ENCODE measurements around the gene ZIC5.

ZIC5 gene

DNA sequence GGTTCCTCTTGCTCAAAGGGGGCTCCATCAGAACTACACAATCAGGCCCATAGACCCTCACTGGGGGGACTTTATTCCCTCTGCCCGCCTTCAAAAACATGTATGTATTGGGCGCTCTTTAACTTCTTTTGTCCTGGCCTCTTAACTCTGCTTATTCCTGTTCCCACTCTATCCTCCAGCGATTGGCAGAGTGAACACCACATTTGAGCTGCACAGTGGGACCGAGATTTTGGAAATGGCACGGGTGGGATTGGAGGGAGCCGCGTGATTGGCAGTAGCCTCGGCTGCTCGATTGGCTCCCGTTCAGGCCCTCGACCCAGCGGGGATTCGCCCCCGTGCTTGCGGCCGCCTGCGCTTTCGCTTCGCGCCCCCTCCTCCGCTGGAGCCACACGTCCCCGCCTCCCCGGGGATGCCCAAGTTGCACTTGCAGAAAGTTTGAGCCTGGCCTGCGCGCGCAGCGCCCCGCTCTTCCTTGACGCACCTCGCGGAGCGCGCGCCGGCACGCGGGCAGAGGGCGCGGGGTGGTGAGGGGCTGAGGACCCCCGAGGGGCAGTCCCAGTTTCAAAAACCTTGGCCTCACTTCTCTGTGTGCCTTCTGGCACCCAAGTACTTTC is at the start of gene ZIC5:
ZIC5 (minus strand) TSS at position 192 of the 614 bp plus-strand sequence; CDS start at position 28, 164 bp downstream.
- DNase-seq, result no peak

DNA sequence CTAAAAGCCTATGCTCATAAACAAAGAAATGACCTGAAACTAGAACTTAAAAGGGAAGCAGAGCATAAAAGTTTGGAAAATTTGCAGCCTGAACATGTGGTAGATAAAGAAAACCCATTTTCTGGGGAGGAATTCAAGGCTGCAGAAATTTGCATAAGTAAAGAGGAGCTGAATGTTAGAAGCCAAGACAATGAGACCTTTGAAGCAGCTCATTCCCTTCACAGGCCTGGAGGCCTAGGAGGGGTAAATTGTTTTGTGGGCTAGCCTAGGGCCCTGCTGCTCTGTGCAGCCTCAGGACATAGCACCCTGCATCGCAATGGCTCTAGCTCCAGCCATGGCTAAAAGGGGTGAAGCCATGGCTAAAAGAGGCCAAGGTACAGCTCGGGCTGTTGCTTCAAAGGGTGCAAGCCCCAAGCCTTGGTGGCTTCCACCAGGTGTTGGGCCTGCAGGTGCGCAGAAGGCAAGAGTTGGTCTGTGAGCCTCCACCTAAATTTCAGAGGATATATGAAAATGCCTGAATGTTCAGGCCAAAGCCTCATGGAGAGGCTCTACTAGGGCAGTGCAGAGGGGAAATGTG is 48.3 kb upstream of the ZIC5 start:
- no peak for DNase-seq

DNA sequence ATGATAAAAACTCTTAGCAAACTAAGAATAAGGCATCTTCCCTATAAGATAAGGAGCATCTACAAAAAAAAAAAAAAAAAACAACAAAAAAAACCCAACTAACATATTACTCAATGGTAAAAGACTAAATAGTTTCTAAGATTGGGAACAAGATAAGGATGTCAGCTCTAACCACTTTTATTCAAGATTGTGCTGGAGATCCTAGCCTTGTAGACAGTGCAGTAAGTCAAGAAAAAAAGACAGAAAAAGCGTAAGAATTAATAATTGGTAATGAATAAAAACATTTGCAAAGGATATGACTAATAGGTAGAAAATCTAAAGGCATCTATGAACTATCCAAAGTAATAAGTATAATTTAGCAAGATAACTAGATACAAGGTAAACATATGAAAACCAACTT is 43.1 kb upstream of the ZIC5 start:
- DNase-seq, result no peak

DNA sequence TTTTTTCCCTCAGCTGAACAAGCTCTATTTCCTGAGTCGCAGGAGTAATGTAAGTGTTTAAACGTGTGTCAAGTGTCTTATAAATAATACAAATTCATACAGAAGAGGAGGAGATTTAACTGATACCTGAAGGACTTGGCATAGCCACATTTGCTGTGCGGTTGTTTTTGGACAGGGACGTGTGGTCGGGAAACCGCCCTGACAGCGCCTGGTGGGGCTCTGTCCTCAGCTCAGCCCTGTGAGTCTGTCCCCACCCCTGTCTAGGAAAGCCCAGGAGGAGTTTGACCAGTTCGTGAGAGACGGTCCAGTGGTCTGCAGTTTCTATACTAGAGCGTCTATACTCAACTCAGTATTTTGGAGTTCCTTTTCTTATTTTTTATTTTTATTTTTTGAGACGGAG is 26.7 kb upstream of the ZIC5 start:
- DNase-seq, result no peak

DNA sequence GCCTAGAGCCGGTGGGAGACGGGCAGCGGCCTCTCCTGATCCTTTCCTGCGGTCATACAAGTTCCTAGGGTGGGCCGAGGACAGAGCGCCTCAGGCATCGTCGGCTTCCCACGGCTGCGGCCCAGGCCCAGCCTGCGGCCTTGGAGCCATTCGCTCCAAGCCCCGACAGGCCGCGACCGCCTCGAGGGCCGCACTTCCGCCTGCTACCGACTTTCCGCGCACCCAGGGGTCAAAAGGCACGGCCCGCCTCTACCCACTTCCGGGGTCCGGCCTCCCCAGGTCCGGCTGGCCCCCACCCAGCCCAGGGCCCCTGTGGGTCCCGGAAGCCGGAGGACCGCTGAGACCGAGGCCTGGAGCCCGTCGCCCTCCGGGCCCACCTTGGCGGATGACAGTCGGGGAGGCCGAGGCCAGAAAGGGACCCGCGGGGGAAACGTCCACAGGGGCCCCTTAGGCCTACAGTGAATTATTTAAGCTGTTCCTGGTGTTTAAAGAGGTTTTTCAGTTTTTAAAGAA is 26.2 kb upstream of the ZIC5 start:
- no peak for DNase-seq

DNA sequence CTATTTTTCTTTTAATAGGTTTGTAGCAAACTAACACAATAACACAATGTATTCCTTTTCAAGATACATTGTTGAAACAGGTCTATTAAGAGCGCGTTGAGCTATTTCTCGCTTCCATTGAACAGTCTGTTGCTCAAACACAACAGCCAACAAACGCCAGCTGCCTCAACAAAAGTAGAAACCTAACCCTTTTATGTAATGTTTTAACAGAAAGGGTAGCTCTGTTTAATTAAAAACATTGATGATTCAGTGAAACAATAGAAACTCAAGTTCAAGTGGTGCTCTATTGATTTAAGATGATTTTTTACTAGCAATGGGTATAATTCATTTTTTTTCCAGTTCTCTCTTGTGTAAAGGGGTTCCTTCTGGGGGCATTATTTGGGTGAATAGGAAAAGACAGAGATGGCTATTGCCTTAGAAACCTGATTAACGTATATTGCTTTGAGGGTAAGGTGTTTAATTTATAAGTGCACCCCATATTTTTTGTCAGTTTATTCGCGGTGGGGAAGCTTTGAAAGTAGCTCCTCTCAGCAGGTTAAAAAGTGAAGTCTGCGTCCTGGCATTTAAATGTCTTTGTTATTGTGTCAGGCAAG is 24.9 kb upstream of the ZIC5 start:
- DNase-seq, result no peak

DNA sequence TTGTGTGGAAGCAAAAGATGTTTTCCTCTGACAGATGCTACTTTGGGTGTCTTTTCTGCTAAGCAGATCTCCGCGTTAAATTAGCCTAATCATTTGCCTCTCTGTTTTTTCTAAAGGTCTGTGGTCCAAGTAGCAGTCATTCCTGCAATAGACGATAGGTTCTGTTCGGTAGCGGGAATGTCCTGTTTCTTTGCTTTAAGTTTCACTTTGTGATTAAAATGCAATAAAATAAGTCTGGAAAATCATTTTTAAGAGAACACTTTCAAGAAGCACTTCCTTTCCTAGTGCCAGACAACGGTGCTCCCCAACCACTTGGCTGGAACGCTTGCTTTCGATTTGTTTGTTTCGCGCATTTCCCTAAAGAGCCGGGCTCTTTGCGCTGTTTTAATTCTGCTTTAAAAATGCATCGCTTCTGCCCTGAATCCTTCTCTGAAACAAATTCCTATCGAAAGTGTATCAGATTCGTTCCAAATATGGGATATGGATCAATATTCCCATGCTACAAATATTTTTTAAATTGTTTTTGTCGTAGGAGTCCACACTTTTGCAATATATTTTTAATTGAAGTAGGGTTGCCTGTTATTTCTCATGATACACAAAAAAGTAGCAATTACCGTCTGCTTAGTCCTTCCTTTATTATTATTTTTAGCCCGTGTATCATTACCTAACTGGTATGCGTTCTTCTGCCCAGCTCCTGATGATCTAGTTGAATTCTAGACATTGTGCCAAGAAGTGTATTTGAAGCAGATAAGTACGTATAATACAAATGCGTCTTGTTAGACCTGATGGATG is 24.2 kb upstream of the ZIC5 start:
- DNase-seq, result no peak

DNA sequence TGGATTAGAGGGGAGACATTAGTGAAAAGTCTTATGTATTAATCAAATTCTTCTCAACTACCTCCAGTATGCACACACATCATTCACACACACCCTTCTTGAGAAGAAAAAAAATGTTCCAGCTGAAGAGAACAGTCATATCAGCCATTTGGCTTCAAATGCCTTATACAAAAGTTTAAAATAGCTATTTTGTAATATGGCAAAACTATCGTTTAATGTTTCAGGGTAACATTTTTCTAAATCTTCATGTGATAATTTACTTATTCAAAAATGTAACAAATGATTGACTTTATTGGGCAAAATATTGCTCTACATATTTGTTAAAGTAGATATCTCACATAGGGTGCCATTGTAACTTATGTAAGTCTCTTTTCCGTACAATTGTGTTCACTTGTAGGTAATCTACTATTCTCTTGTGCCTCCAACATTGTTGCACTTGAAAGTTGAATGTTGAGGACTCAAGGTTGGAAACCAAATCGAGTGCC is 23.6 kb upstream of the ZIC5 start:
- DNase-seq, result no peak

DNA sequence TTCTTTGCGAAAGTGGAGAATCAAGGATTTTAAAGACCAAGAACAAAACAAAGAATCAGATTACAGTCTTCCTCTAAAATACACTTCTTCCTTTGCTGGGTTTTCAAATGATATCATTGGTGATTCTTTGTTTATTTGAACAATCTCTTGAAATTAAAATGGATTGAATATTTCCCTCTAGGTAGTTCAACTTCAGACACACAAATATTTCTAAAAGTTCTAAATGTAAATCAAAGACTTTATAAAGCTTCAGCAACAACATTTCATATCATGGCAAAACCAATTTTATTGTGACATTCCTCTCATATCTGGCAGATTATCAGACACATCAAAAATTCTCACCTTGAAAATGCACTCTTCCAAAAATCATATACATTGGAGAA is 23.1 kb upstream of the ZIC5 start:
- DNase-seq, result no peak

DNA sequence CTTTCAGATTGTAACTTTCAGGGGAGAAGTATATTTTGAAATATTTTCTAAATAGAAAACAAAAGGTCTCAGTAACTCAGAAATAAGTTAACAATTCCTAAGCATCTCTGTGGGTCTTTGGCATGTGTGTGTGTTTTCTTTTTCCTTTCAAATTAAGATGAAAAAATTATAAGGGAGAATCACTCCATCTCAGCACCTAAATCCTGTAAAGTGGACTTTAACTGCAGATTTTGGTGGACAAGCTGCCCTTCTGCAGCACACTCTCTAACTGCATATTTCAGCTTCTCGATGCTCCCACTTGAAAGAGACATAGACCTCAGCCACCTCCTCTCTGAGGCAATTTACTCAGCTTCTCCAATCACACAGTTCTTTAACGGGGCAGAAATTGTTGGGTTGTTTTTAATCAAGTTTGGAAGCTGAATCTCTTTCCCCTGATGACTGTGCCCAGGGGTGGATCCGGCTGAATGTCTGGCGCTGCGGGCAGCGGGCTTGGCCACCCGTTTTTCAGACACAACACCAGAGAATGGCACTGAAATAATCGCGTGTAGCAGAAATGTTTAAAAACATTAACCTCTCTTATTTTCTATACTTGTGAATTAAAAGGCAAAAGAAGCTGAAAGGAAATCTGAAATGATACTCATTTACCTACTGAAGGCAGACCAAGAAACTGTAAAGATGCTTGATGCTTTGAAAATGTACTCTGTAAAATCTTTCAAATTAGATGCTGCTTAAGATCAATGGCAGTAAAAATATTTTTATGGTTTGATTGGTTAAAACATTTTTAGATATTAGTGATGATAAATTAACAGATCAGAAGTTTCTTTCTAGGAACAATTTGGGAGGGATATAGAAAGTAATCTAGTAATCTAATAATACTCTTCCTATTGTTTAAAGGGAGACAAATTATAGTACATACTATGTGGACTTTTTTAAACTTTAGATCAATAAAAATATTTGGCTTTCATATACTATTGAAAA is 22.4 kb upstream of the ZIC5 start:
- DNase-seq, result no peak

DNA sequence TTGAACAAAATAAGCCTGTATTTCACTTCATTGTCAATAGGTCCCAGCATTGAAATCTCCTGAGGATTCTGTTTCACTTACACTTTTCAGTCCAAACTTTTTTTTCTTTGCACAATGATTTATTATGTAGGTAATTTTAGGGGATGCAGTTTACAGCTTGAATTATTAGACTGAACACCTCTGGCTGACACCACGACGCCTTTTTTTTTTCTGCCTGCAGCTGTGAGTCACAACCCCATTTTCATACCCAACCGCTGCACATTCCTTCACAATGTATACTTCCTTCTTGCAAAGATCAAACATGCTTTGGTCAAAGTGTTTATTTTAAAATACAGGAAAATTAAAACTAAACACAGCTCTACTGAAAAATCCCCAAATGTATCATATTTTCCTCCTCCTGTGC is 21.4 kb upstream of the ZIC5 start:
- DNase-seq, result no peak

DNA sequence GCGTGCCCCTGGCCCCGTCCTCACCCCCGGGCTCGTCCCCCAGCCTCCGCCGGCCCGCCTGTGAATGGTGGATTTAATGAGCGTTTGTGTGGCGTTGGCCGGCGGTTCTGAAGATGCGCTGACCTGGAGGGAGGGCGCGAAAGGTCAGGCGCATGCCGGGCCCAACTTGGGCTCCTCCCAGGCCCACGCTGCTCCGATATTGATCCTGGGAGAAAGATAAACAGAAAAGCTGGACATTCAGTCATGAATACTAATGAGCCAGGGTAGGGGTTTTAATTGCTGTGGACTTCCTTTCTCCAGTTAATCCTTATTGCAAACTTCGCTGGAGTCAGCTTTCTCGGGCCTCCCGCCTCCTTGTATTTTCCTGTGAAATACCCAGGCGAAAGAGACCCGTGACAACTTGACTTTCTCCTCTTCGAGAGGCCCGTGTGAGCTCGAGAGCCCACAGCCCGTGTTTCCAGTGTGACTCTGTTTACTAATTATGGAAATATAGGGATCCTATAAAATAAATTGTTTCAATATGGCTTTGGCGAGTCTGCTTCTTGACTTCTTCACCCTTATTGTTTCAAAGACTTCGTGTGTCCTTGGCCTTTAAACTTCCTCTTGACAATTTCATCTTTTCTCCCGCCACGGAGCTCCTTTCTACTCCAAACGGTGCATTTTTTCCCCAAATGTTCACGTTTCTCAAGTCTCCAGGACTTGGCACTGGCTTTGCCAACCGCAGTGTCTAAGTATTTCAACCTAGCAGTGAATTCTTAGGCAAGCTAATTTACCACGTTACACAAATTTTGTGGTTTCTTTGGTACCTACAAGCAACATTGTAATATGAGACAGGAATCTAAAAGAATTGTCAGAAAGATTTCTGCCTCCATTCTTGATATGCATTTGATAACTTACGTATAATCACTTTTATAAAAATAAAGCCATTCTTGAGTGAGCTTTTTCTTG is 20.5 kb upstream of the ZIC5 start:
- no peak for DNase-seq

DNA sequence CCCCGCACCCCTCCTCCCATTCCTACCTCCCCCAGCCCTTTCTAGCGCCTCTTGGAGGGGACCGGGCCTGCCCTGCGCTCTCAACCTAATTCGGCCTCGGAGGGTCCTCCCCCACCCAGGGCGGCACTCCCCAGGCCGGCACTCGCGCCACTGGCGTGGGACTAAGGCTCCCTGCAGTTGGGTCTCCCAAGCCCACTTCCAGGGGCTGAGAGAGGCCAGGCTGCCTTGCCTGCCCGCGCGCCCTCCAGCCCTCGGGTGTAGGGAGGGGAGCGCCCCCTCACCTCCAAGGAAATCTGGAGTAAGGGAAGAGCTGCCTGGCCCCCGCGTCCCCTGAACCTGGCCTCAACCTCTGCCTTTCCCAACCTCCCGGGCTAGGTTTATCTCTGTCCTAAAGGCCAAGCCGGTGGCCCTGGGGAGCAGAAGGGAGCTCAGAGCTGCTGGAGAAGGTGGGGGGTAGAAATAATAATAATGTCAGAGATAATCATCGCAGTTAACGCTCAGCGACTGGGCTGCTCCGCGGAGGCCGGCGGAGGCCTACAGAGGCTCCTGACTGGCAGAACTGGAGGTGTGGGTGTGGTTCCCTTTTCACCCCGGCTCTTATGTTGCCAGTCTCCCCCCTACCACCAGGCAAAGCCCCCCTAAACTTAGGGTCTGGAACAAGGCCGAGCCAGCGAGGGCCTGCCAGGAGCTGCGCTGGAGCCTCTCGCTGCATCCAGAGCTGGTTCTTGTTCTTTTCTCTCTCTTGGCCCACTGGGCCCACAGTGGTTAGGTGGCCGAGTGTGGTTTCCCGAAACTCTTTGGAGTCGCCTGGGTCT is 19.7 kb upstream of the ZIC5 start:
- DNase-seq, result no peak

DNA sequence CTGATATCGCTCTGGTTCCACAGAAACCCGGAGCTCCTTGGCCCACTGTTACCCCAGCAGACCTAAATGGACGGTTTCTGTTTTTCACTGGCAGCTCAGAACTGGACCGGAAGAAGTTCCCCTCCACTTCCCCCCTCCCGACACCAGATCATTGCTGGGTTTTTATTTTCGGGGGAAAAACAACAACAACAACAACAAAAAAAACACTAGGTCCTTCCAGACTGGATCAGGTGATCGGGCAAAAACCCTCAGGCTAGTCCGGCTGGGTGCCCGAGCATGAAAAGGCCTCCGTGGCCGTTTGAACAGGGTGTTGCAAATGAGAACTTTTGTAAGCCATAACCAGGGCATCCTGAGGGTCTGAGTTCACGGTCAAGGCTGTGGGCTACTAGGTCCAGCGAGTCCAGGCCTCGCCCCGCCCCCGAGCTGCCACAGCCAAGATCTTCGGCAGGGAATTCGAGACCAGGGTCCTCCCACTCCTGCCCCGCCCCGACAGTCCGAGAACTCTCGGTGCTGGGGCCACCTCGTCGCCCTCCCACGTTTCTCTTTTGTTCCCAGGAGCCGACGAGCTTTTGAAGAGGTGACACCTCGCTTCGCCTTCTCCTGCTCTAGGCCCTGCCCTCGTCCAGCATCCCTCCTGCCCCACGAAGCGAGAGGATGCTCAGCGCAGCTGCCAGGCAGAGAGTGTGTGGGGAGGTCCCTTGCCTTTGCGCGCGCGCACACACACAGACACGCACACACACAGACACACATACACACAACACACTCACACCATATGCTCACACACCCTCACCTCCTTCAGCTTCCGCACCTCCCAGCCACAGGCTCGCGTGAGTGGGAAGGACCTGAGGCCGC is 18.8 kb upstream of the ZIC5 start:
- no peak for DNase-seq

DNA sequence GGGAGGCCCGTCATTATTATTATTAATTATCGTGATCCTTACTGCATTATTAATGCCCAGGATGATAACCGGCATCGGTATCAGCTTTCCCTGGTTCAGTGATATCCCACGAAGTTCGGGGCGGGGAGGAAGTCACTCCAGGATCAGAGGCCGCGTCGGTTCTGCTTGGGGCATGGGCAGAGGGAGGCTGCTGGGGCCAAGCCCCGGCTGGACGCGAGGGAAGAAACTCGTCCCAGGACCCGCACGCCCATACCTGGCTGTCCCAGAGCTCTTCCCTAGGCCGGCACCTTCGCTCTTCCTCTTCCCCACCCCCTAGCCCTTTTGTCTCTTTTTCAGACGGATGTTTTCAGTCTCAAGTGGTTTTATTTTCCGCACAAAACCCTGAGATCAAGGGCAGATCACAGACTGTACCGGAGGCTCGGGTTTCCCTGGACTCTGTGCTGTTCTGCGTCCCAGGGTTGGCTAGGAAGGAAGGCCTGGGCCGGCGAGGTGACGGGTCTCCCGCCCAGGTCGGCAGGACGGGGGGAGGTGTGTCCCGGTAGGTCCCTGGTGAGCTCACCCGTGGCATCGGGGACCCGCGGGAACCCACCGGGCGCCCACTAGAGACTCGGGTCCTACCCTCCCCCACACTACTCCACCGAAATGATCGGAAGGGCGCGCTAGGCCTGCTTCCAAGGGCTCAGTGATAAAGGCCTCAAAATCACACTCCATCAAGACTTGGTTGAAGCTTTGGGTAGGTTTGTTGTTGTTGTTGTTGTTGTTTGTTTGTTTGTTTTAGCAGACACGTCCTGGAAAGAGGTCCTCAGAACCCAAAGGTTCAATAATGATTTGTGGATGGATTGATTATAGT is 17.9 kb upstream of the ZIC5 start:
- no peak for DNase-seq

DNA sequence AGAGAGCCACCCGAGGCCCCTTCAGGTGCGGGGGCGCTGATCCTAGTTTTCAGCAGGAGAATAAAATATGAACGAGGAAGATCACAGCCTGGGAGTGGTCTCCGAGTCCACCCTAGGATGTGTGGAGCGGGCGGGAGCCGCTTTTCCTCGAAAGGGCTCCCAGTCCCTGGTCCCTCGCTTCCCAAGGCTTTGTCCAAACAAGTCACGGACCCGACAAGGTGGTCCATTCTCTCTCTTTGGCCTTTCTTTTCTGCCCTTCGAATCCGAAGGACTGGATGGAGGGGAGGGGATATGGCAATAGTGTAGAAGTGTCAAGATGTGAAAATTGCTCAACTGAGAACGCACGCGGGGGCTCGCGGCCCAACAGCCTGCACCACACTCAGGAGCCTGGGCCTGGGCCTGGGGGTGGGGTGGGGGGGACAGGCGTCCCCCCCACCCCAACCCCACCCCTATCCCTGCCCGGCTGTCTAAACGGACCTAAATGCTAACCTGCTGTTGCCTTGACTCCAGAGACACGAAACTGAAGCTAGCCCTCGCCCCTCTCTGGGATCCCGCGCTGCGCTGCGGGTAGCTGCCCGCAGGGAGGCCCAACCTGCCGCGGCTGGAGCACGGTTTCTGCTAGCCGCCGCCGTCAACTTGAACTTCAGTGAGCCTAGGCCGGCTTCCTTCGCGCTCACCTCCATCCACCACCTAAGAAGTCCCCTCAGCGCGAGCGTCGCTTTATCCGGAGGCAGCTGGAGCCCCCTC is 17.1 kb upstream of the ZIC5 start:
- DNase-seq, result no peak
